ENCODE results near the gene NUP210.

DNA sequence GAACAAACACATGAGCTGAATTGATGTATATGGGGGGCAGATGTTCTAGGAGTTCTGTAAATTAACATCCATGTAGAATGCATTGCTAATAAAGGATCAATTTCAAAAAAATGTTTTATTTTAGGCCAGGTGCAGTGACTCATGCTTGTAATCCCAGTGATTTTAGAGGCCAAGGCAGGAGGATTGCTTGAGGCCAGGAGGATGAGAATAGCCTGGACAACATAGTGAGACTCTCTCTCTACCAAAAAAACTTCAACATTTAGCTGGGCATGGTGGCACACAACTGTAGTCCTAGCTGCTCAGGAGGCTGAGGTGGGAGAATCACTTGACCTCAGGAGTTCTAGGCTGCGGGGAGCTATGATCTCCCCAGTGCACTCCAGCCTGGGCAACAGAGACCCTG, 6.5 kb upstream of the NUP210 start:
- TF ChIP-seq, protein P1, sequence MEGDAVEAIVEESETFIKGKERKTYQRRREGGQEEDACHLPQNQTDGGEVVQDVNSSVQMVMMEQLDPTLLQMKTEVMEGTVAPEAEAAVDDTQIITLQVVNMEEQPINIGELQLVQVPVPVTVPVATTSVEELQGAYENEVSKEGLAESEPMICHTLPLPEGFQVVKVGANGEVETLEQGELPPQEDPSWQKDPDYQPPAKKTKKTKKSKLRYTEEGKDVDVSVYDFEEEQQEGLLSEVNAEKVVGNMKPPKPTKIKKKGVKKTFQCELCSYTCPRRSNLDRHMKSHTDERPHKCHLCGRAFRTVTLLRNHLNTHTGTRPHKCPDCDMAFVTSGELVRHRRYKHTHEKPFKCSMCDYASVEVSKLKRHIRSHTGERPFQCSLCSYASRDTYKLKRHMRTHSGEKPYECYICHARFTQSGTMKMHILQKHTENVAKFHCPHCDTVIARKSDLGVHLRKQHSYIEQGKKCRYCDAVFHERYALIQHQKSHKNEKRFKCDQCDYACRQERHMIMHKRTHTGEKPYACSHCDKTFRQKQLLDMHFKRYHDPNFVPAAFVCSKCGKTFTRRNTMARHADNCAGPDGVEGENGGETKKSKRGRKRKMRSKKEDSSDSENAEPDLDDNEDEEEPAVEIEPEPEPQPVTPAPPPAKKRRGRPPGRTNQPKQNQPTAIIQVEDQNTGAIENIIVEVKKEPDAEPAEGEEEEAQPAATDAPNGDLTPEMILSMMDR (conservative IDR thresholded peaks at IDR 0.05; ENCODE audit: low read length) = no peak
- no peak for TF ChIP-seq EZH2phosphoT487 (IDR thresholded peaks at IDR 0.05; ENCODE audit: borderline replicate concordance)
